ENCODE data around the gene TBC1D21. TPM values are rescaled to one million over a fixed set of nuclear protein-coding genes. Genes with fewer than 3 reads are reported as not detected.
A peak's percentile ranks its signal among the peaks of the same experiment; 100 is the strongest.

TBC1D21 gene
- total RNA-seq, 1 donor from 2014 or later = not detected

- no peak for DNase-seq
These were observed 15.8 kb downstream of the TBC1D21 start for GRCh38 chr15:73889053-73889761.

- DNase-seq = no peak
These were observed 16.4 kb downstream of the TBC1D21 start for GRCh38 chr15:73889762-73890124.

- no peak for DNase-seq
These were observed 18.3 kb downstream of the TBC1D21 start for GRCh38 chr15:73891328-73892315.

GRCh38 chr15:73892446-73893226, 19.3 kb downstream of the TBC1D21 start:
- DNase-seq = no peak

GRCh38 chr15:73894133-73894814, 20.9 kb downstream of the TBC1D21 start:
- DNase-seq = no peak

- no peak for DNase-seq
These were observed 24.3 kb downstream of the TBC1D21 start for GRCh38 chr15:73897441-73898261.

- DNase-seq = no peak
These were observed 26.1 kb downstream of the TBC1D21 start for GRCh38 chr15:73899197-73900094.

- no peak for DNase-seq
These were observed 26.8 kb downstream of the TBC1D21 start for GRCh38 chr15:73900095-73900712.

- DNase-seq = no peak
These were observed 27.9 kb downstream of the TBC1D21 start for GRCh38 chr15:73901126-73901810.

- DNase-seq = no peak
These were observed 29.0 kb downstream of the TBC1D21 start for GRCh38 chr15:73902121-73903020.

GRCh38 chr15:73904026-73904815, 30.9 kb downstream of the TBC1D21 start:
- no peak for DNase-seq

GRCh38 chr15:73905225-73905827, 32.0 kb downstream of the TBC1D21 start:
- DNase-seq = no peak

GRCh38 chr15:73906346-73907034, 33.1 kb downstream of the TBC1D21 start:
- DNase-seq = no peak

GRCh38 chr15:73907035-73907408, 33.7 kb downstream of the TBC1D21 start:
- no peak for DNase-seq

GRCh38 chr15:73908030-73908821, 34.9 kb downstream of the TBC1D21 start:
- DNase-seq = peak; percentile 72

Data from occipital lobe (tissue), 2 donors.